Smooth muscle cell (in vitro differentiated cells): Measurements from ENCODE around the gene HOXB2. TPM values are rescaled to one million over a fixed set of nuclear protein-coding genes. Genes with fewer than 3 reads are reported as not detected.

Experiments
- DNase-seq: peaks from one replicate; lab custom pipeline; 2025; ENCODE audit not compliant: unreplicated experiment; lab: John Stamatoyannopoulos, UW
- H2AFZ ChIP-seq: fragments of 200-600 bp; sonication (generic); 2 replicates; pipeline ENCODE4 v1.6.0; 2016; ENCODE audit warnings: antibody characterized with exemption, low read depth, mild to moderate bottlenecking
- H3F3A ChIP-seq: fragments of 200-600 bp; sonication (generic); 2 replicates; pipeline ENCODE4 v1.6.0; 2017; ENCODE audit warnings: antibody characterized with exemption, low read depth
- H3K27ac ChIP-seq: fragments of 200-600 bp; sonication (generic); 2 replicates; pipeline ENCODE4 v1.5.1; 2016; ENCODE audit warnings: low read depth, mild to moderate bottlenecking
- H3K27me3 ChIP-seq: fragments of 200-600 bp; sonication (generic); 2 replicates; pipeline ENCODE4 v1.6.1; 2016; ENCODE audit warnings: low read depth, mild to moderate bottlenecking
- H3K36me3 ChIP-seq: fragments of 200-600 bp; sonication (generic); 2 replicates; pipeline ENCODE4 v1.5.1; 2016; ENCODE audit warnings: low read depth
- H3K4me1 ChIP-seq: fragments of 200-600 bp; sonication (generic); 2 replicates; pipeline ENCODE4 v1.5.1; 2016; ENCODE audit warnings: low read depth
- H3K4me2 ChIP-seq: fragments of 200-600 bp; sonication (generic); 2 replicates; pipeline ENCODE4 v1.6.0; 2016; ENCODE audit warnings: mild to moderate bottlenecking
- H3K4me3 ChIP-seq: fragments of 200-600 bp; sonication (generic); 2 replicates; pipeline ENCODE4 v1.5.1; 2016; ENCODE audit warnings: mild to moderate bottlenecking
- H3K79me2 ChIP-seq: fragments of 200-600 bp; sonication (generic); 2 replicates; pipeline ENCODE4 v1.6.0; 2016; ENCODE audit warnings: low read depth, mild to moderate bottlenecking
- H3K9ac ChIP-seq: fragments of 200-600 bp; sonication (generic); 2 replicates; pipeline ENCODE4 v1.6.0; 2016; ENCODE audit warnings: low read depth
- H3K9me3 ChIP-seq: fragments of 200-600 bp; sonication (generic); replicated peaks from 2 replicates; pipeline ENCODE4 v1.5.1; 2016; ENCODE audit warnings: low read depth
- H4K20me1 ChIP-seq: fragments of 200-600 bp; sonication (generic); 2 replicates; pipeline ENCODE4 v1.6.0; 2016; ENCODE audit warnings: low read depth
- CTCF ChIP-seq: fragments of 200-600 bp; sonication (generic); IDR thresholded peaks from 2 replicates; pipeline ENCODE4 v1.5.1; 2017; ENCODE audit warnings: borderline replicate concordance, mild to moderate bottlenecking, antibody characterized with exemption; ENCODE audit not compliant: insufficient read depth, poor library complexity, severe bottlenecking
- WGBS: methylation state at CpG from one replicate; pipeline ENCODE4 v1.1.7; 2016; ENCODE audit warnings: low lambda C conversion rate; 5-methylcytosine and 5-hydroxymethylcytosine counted together
- polyA plus RNA-seq: library from polyadenylated mRNA; unstranded; fragments of >200 nt; fragmentation: Nextera tagmentation; extraction: Ambion mirVana; gene quantifications from 2 replicates; pipeline ENCODE4 v1.2.1, GENCODE V29; 2016
- total RNA-seq: library from RNA; depleted of rRNA; stranded (reverse); fragments of >200 nt; gene quantifications from 2 replicates; pipeline ENCODE4 v1.2.3, GENCODE V29; 2014

HOXB2 gene
- total and polyA plus RNA-seq, 2 experiments from 2014 or later, result 26.5 to 40.4 TPM

- Histone ChIP-seq H3K4me2 (peak overlapping the region; percentile 79), H3K4me3 (no peak overlapping the region), H3K27me3 (peaks cover 61% of the 10 kb centered on the region), H3K36me3 (no peaks in the 10 kb centered on the region), H3K4me1 (peaks cover 9% of the 10 kb centered on the region), H3K27ac (no peak overlapping the region), H2AFZ (no peak overlapping the region), H3K9ac (no peak overlapping the region), H3K79me2 (peaks cover 71% of the 10 kb centered on the region), H3F3A (no peaks in the 10 kb centered on the region), H3K9me3 (no peaks in the 10 kb centered on the region), H4K20me1 (peaks cover 92% of the 10 kb centered on the region)
- no peak for DNase-seq
- no peak for TF ChIP-seq CTCF
These were observed 45.8 kb upstream of the HOXB2 start for GRCh38 chr17:48590607-48591161.

- Histone ChIP-seq H3F3A (no peaks in the 10 kb centered on the region), H3K27me3 (peaks cover 61% of the 10 kb centered on the region), H3K79me2 (peaks cover 66% of the 10 kb centered on the region), H3K4me3 (peak within 1 kb of the TSS; percentile 28), H2AFZ (no peak within 1 kb of the TSS), H3K9me3 (no peaks in the 10 kb centered on the region), H3K9ac (no peak within 1 kb of the TSS), H3K36me3 (no peaks in the 10 kb centered on the region), H3K4me2 (peak within 1 kb of the TSS; percentile 79), H4K20me1 (peaks cover 91% of the 10 kb centered on the region), H3K4me1 (peaks cover 9% of the 10 kb centered on the region), H3K27ac (no peak within 1 kb of the TSS)
- DNase-seq, result no peak
- 20% methylated on average over 23 of the region's 23 CpGs for WGBS
- TF ChIP-seq CTCF, result no peak
These were observed 45.1 kb upstream of the HOXB2 start, which contains the start of gene HOXB3 for GRCh38 chr17:48589831-48590606. HOXB3 (minus strand) TSS chr17:48590241; CDS start chr17:48552474, 37,767 bp downstream.

GRCh38 chr17:48589060-48589830 is 44.3 kb upstream of the HOXB2 start:
- DNase-seq, result no peak
- 22% methylated on average over 10 of the region's 10 CpGs for WGBS
- Histone ChIP-seq H3K36me3 (no peaks in the 10 kb centered on the region), H3K27ac (no peak overlapping the region), H3K27me3 (peaks cover 65% of the 10 kb centered on the region), H3K9ac (no peak overlapping the region), H3K4me2 (peak overlapping the region; percentile 79), H3K4me1 (peaks cover 9% of the 10 kb centered on the region), H2AFZ (no peak overlapping the region), H4K20me1 (peaks cover 94% of the 10 kb centered on the region), H3F3A (no peaks in the 10 kb centered on the region), H3K79me2 (peaks cover 65% of the 10 kb centered on the region), H3K9me3 (no peaks in the 10 kb centered on the region), H3K4me3 (peak overlapping the region; percentile 28)
- no peak for TF ChIP-seq CTCF
